Measurements from ENCODE around the gene PCED1B.
"Not testable (repeated sequence)": the region's sequence is repeated elsewhere in the genome, so short reads cannot be mapped to it uniquely, and the experiment has no call there.

The PCED1B gene, protein sequence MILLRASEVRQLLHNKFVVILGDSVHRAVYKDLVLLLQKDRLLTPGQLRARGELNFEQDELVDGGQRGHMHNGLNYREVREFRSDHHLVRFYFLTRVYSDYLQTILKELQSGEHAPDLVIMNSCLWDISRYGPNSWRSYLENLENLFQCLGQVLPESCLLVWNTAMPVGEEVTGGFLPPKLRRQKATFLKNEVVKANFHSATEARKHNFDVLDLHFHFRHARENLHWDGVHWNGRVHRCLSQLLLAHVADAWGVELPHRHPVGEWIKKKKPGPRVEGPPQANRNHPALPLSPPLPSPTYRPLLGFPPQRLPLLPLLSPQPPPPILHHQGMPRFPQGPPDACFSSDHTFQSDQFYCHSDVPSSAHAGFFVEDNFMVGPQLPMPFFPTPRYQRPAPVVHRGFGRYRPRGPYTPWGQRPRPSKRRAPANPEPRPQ

DNA sequence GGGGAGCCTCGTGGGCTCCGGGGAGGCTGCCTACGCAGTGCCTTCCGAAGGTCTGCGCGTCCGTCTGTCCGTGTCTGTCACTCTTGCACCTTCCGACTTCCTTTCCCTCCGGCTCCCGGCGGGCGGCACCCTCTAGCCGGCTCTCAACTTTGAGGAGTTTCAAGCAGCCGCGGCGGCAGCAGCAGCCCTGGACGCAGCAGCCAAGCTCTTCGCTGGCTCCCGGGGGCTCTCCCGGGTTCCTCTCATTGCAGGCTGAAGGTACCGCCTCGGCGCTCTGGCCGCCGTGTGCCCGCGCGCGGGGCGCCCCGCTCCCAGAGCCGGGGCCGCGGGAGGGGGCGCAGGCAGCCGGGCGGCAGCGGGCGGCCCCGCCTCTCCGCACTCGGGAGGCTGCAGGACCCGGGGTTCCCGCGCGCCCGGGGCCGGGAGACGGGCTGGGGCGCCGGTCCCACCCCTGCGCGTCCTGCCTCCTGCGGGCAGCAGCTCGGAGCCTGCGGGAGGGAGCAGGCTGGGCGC lies at the start of gene PCED1B, which contains the start of gene AMIGO2:
PCED1B (plus strand) TSS at position 154 of the 513 bp plus-strand sequence. CDS start 155,443 bp downstream, outside the sequence.
AMIGO2 (minus strand) TSS at position 492 of the 513 bp plus-strand sequence. CDS start 957 bp downstream, outside the sequence.
- peak in 2 of 3 experiments; percentile 39 to 48 for DNase-seq (ENCODE audit: low read depth in 3 of 3)

DNA sequence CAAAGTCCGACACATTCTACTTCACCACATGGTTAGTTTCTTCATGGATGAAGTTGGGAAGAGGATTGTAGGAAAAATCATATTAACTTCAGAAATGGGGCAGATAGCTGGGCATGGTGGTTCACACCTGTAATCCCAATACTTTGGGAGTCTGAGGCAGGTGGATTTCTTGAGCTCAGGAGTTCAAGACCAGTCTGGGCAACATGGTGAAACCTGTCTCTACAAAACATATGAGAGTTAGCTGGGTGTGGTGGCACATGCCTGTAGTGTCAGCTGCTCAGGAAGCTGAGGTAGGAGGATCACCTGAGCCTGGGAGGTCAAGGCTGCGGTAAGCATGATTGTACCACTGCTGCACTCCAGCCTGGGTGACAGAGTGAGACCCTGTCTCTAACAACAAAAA lies 49.5 kb upstream of the PCED1B start:
- no peak for DNase-seq (ENCODE audit: low read depth in 3 of 3)

DNA sequence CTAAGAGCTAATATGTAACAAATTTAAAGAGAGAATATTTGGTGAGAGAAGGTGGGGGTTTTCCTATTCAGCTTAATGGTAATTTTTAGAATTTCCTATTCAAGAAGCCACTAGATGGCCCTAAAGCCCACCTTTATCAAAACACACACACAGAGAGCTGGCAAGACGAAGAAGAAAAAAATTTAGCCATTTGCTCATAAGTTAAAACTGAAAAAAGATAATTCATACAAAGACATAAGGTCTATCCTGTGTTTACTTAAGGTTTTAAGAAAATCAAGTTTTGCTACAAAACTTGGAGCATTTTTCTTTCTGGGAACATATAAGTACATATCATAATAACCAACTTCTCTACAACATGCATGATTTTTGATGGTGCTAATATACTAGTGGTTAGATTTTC lies 46.8 kb upstream of the PCED1B start:
- DNase-seq (ENCODE audit: low read depth in 3 of 3): peak in 1 of 3 experiments; percentile 13

DNA sequence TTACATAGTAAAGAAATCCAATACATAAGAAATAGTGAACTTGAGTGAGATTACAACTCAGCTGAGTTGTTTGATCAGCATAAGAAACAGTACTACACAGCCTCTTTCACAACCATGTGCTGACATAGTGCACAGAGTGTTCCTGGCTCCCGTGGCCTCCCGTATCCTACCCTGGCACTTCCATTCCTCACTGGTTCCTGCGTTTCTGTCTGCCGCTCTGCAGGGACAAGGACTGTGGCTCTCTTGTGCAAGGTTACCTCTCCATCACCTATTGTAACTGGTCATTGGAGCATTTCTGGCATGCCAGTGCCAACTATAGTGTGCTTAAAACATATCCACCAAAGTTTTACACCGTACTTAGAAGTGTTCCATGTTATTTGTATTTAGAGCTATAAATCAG lies 46.3 kb upstream of the PCED1B start:
- no peak for DNase-seq (ENCODE audit: low read depth in 3 of 3)

DNA sequence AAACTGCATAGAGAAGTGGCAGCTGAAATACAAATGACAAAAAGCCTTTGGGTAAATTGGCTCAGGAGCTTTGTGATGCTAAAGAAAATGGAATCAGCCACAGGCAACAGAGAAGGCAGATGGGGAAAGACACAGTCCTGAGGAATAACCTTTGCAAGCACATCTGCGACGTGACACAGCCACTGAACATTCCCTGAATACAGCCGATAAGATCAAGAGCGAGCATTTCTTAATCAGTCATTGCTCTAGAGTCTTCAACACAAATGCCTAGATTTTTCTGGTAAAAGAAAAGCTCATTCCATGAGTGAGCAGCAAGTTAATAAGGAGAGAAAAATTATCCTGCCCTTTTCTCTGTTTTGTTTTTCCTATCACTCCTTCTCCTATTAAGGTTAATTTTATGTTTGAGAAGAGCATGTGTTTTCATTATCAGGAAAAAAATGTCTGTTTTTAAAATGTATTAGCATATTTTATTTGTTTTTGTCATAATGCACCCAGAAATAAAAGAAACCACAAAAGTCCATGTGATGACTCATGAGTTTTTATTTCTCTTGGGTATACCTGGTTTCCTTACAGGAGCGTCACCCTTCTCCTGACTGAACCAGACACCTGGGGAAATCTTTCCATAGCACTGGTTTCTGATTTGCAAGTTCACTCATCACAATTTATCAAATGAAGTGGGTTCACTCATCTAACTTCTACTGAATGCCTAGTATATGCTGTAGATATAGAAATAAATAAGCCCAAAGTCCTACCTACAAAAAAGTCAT lies 45.4 kb upstream of the PCED1B start:
- DNase-seq (ENCODE audit: low read depth in 3 of 3): no peak

DNA sequence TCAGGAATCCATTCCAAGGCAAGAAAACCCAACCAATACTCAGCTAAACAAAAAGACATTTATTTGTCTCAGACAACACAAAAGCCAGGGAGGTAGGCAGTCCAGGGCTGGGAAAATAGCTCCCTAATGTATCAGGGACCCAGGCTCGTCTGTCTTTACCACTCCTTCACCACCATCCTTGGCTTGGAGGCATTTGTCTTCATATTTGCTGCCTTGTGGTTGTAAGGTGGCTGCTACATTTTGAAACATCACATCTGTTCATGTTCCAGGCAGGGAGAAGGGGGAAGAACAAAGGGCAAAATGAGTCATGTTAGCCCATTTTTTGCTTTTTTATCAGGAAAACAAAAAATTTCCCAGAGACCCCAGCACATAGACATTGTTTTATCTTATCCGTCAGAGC lies 44.8 kb upstream of the PCED1B start:
- no peak for DNase-seq (ENCODE audit: low read depth in 3 of 3)

DNA sequence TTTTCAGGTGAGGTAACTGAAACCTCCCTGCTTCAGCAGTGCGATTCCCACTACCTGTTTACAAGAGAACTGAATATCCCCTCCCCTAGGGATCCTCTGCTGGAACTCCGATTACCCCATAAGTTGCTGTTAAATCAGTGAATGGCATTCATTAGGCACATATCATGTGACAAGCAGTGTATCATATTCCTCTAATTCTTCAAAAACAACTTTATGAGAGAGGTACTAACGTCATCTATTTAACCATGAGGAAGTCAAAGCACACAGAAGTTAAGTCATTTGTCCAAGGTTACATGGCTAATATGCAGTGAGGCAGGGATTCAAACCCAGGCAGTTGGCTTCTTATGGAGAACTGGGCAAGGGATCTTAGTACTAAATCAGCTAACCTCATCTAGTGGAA lies 43.9 kb upstream of the PCED1B start:
- DNase-seq (ENCODE audit: low read depth in 3 of 3): no peak

DNA sequence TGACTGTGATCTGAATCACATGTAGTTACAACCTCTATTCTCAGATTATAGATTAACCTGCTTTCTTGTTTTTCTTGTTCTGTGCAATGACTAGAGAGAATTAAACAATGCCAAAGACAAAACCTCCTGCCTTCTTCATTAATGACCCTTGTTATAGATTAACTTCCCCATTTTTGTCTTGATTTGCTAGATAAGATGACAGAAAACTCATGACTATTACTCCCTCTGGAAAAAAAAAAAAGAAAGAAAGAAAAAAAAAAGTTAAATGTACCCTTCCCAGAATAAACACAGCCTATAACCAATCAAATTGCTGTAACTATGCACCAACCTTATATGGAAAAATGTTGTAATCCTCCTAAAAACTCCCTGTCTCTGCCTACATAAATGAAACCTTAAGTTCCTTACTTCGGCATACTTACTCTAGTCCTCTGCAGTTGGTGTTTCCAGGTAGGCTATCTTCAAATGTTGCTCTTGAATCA lies 41.1 kb upstream of the PCED1B start:
- no peak for DNase-seq (ENCODE audit: low read depth in 3 of 3)

DNA sequence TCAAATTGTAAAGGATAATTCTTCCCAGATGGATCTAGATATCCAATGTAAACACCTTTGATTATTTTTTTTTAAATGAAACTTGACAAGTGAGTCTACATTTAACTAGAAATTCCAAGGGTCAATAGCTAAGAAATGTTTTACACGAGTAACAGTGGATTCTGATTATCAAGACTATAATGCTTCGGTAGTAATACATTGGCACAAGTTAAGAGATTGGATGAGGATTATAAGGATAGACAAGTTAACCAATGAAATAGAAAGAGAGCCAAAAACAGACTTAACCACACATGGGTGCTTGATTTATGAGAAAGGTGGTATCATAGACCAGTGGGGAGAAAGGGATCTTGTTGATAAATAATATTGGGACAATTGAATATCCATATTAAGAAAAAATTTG lies 40.3 kb upstream of the PCED1B start:
- no peak for DNase-seq (ENCODE audit: low read depth in 3 of 3)

DNA sequence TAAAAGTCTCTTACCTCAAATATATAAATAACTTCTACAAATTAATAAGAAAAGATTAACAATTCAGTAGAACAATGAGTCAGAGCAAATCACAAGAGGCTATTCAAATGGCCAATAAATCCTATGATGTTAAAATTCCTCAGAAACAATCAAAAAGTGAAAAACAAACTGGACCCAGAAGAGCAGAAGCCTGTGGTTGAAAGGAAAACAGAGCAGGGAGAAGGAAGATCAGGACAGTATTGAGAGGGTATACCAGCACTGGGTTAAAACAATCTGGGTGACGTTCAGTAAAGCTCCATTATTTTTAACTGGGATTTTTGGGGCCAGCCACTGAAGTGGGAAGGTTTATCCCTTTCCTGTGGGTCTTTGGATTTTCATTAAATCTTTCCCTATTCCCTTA lies 39.7 kb upstream of the PCED1B start:
- DNase-seq (ENCODE audit: low read depth in 3 of 3): no peak

DNA sequence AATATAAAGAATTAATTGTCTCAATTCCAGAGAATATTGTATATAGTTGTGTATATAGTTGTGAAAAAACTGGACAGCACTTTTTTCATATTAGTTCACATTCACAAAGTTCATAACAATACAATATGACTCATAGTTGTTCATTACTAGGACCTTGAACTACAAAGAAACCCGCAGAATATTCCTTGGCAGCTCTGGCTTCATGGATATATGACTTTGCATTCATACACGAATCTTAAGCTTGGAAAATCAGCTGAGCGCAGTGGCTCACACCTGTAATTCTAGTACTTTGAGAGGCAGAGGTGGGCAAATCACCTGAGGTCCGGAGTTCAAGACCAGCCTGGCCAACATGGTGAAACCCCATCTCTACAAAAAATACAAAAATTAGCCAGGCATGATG lies 38.1 kb upstream of the PCED1B start:
- DNase-seq (ENCODE audit: low read depth in 3 of 3): no peak

DNA sequence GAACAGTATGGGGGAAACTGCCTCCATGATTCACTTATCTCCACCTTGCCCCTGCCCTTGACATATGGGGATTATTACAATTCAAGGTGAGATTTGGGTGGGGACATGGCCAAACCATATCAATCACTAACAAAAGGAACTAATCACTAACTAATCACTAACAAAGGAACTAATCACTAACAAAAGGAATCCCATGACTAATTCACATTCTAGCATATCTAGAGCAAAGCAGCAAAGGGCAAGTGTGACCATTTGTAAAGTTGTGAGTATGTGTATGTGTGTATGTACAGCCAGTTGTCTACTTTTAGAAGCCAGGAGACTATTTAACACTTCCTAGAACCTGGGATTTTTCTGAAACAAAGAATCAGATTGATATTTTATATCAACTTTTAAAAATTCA lies 30.9 kb upstream of the PCED1B start:
- DNase-seq (ENCODE audit: low read depth in 3 of 3): no peak

DNA sequence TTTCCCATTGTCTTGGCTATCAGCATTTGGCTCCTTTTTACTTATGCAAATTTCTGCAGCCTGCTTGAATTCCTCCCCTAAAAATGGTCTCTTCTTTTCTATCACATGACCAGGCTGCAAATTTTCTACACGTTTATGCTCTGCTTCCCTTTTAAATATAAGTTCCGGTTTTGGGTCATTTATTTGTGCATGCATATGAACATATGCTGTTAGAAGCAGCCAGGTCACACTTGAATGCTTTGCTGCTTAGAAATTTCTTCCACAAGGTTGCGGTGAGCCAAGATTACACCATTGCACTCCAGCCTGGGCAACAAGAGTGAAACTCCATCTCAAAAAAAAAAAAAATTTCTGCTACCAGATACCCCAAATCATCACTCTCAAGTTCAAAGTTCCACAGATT lies 28.1 kb upstream of the PCED1B start:
- not testable (repeated sequence) for DNase-seq (ENCODE audit: low read depth in 3 of 3)

DNA sequence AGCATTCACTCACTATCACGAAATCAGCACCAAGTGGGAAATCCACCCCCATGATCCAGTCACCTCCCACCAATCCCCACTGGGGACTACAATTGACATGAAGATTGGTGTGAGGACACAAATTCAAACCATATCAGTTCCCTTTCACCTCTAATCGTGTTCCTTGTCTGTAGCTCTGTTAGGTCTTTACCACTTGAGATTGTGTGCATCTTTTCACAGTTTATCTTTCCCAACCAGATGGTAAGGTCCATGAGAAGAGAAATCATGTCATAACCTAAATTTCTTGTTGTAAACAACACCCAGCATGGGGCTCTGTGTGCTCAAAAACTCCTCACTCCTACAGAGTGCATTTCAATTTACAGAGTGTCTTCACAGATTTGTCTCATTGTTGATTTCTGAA lies 27.1 kb upstream of the PCED1B start:
- no peak for DNase-seq (ENCODE audit: low read depth in 3 of 3)

DNA sequence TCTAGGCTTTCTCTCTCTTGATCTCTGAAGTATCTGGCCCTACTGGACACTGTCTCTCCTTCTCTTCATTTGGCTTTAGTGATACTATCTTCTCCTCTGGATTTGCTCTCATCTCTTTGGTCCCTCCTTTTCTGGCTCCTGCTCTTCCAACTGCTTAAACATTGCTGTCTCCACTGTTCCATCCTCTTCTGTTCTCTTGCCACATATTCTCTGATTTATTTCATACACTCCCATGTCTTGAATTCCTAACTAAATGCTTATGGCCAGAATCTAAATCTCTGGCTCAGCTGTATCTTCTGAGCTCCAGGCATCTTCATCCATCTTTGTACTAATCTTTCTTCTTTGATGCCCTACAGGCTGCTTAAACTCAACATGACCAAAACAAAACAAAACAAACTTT lies 25.5 kb upstream of the PCED1B start:
- no peak for DNase-seq (ENCODE audit: low read depth in 3 of 3)

DNA sequence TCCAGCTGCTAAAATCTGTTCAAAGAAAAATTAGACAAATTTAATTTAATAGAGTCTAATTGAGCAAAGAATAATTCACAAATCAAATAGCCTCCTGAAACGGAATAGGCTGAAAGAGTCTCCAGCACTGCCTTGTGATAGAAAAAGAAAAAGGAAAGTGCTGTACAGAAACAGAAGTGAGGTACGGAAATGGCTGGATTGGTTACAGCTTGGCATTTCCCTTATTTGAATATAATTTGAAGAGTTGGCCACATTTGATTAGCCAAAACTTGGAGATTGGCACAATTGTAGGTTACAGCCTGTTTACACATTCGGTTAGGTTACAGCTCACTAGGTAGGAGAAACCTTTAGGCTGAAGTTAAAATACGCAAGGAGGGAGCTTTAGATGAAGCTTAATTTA lies 24.8 kb upstream of the PCED1B start:
- no peak for DNase-seq (ENCODE audit: low read depth in 3 of 3)

DNA sequence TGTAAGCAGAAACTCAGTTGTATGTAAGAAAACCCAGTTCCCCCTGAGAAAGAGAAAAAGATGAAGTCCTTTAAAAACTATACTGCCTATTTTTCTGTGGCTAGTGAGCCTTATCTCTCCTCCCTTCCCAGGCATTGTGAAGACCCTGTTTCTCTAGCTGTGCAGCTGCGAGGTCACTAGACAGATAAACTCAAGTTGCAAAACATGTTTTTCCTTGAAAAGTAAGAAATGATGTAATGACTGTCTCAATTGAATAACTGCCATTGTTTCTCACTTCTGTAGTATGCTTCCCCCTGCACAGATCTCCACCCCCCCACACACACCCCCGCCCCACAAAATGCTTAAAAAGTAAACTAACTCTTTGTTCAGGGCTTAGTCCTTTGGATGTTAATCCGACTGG lies 23.6 kb upstream of the PCED1B start:
- DNase-seq (ENCODE audit: low read depth in 3 of 3): not testable (repeated sequence)

DNA sequence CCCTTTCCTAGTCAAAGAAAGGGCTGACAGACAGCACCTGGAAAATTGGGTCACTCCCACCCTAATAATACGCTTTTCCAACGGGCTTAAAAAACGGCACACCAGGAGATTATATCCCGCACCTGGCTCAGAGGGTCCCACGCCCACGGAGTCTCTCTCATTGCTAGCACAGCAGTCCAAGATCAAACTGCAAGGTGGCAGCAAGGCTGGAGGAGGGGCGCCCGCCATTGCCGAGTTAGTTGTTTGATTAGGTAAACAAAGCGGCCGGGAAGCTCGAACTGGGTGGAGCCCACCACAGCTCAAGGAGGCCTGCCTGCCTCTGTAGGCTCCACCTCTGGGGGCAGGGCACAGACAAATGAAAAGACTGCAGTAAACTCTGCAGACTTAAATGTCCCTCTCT lies 22.5 kb upstream of the PCED1B start:
- not testable (repeated sequence) for DNase-seq (ENCODE audit: low read depth in 3 of 3)

DNA sequence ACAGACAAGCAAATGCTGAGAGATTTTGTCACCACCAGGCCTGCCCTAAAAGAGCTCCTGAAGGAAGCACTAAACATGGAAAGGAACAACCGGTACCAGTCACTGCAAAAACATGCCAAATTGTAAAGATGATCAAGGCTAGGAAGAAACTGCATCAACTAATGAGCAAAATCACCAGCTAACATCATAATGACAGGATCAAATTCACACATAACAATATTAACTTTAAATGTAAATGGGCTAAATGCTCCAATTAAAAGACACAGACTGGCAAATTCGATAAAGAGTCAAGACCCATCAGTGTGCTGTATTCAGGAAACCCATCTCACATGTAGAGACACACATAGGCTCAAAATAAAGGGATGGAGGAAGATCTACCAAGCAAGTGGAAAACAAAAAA lies 20.8 kb upstream of the PCED1B start:
- not testable (repeated sequence) for DNase-seq (ENCODE audit: low read depth in 3 of 3)

DNA sequence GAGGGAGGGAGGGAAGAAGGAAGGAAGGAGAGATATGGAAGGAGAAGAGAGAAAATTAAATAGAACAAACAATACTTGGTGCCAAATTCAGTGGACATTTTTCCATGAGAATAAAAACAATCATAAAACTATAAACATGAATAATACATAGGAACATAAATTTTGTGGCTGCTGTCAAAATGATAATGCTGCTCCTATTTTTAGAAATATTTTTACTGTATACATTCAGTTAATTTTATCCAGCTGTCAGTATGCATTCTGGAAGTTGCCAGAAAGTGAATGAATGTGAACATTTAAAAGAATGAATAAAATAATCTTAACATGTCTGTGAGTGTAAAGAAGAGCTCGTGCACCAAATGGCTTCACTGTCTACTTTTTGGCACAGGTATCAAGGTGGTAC lies 13.9 kb upstream of the PCED1B start:
- DNase-seq (ENCODE audit: low read depth in 3 of 3): no peak

DNA sequence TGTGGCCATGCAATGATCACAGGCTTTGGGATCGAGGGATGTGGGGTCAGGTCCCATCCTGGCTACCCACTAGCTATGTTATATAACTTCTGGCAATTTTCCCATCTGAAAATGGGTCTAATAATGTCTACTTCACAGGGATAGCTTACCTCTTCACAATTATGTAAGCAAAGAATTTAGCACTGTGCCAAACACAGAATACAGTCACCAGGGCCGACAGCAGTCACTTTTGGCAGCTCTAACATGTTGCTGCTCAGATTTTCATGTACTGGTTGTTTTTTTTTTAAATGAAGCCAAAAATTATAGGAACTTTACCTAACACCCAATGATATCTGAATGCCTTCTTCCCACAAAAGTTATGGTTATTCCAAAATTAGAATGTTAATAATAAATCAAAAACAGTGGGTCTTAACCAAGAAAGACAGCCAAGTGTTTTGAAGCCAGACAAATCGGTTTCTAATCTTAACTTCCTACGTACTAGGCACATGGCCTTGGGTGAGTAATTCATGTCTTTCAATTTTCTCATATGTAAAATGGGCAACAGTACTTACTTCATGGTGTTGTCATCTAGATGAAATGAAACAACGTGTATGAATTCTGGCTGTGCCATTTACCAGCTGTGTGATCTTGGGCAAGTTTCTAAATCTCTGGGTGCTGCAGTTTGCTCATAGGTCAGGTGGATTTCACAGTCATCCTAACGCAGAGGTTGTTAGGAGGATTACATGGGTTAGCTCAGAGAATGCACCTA lies 13.0 kb upstream of the PCED1B start:
- no peak for DNase-seq (ENCODE audit: low read depth in 3 of 3)

DNA sequence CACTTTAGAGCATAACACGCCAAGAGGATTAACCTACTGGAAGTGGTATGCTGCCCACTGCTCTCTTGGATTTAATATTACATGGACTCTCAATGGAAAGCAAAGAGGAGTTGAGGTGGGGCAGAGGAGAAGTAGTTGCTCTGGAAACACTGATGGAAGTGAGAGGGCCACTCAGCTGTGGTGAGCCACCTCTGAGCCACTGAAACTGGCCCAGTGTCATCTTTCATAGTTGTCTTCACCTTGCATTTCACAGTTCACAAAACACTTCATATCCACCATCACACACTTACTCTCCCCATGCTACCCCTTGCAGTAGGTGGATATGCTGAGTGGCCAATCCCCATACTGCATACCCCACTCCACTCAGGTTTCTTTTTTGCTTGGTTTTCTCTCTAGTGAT lies 12.2 kb upstream of the PCED1B start:
- no peak for DNase-seq (ENCODE audit: low read depth in 3 of 3)

Data from stimulated activated CD4-positive, alpha-beta T cell treated with anti-CD3 and anti-CD28 coated beads, TNF-alpha, amount 100 ng/mL, for 4 hours (primary cell).